Thyroid gland (tissue), 4 donors: Measurements from ENCODE around the gene OBSCN. TPM values are rescaled to one million over a fixed set of nuclear protein-coding genes. Genes with fewer than 3 reads are reported as not detected.
A peak's percentile ranks its signal among the peaks of the same experiment; 100 is the strongest.

Experiments used
- DNase-seq, 2 donors: peaks; one replicate each; pipeline ENCODE4 v3.0.0-alpha.2; 2019
- H3K27ac ChIP-seq, 3 donors: fragments of 200-600 bp; sonication (generic); 1 replicate in 2 of 3; 2 replicates in 1 of 3; pipeline ENCODE4 v1.5.1; 2016 to 2019; ENCODE audit warnings: mild to moderate bottlenecking in 1 of 3, moderate library complexity in 1 of 3
- H3K27me3 ChIP-seq: fragments of 200-600 bp; sonication (generic); one replicate; pipeline ENCODE4 v1.5.1; 2019
- H3K36me3 ChIP-seq, 2 donors: fragments of 200-600 bp; sonication (generic); one replicate each; pipeline ENCODE4 v1.5.1; 2016 to 2019
- H3K4me1 ChIP-seq, 2 donors: fragments of 200-600 bp; sonication (generic); one replicate each; pipeline ENCODE4 v1.5.1; 2017 to 2019
- H3K4me3 ChIP-seq, 3 donors: fragments of 200-600 bp; sonication (generic); replicated peaks in 1 of 3; 1 replicate in 2 of 3; 2 replicates in 1 of 3; pipeline ENCODE4 v1.5.1; 2016; ENCODE audit warnings: mild to moderate bottlenecking in 1 of 3
- H3K9me3 ChIP-seq: fragments of 200-600 bp; sonication (generic); one replicate; pipeline ENCODE4 v1.5.1; 2017
- CTCF ChIP-seq, 6 experiments: fragments of 200-600 bp in 3 of 6; fragments of 450-650 bp in 3 of 6; sonication (generic) in 3 of 6; IDR thresholded peaks; one replicate each; pipeline ENCODE4 v1.5.1; 2016 to 2019; ENCODE audit warnings: antibody characterized with exemption in 6 of 6, mild to moderate bottlenecking in 2 of 6, inconsistent platforms in 1 of 6, moderate library complexity in 1 of 6
- POLR2A ChIP-seq, 2 donors: fragments of 450-650 bp; IDR thresholded peaks; one replicate each; pipeline ENCODE4 v1.6.1; 2017; ENCODE audit warnings: antibody characterized with exemption in 2 of 2, mild to moderate bottlenecking in 2 of 2, moderate library complexity in 1 of 2
- WGBS, 2 donors: methylation state at CpG; one replicate each; pipeline ENCODE4 v1.1.5; 2017; 5-methylcytosine and 5-hydroxymethylcytosine counted together
- intact Hi-C: fragments of 100-400 bp; cut with DNase I; formaldehyde crosslinking; loops from one replicate; pipeline ENCODE4 v1.15.1; 2023
- total RNA-seq, 4 donors: library from RNA; depleted of rRNA; stranded (reverse); fragments of >200 nt; gene quantifications; one replicate each; pipeline ENCODE4 v1.2.3, GENCODE V29; 2016

Gene OBSCN
- total RNA-seq, 4 donors from 2014 or later: 24.0 to 35.1 (median 31.5) TPM

DNA sequence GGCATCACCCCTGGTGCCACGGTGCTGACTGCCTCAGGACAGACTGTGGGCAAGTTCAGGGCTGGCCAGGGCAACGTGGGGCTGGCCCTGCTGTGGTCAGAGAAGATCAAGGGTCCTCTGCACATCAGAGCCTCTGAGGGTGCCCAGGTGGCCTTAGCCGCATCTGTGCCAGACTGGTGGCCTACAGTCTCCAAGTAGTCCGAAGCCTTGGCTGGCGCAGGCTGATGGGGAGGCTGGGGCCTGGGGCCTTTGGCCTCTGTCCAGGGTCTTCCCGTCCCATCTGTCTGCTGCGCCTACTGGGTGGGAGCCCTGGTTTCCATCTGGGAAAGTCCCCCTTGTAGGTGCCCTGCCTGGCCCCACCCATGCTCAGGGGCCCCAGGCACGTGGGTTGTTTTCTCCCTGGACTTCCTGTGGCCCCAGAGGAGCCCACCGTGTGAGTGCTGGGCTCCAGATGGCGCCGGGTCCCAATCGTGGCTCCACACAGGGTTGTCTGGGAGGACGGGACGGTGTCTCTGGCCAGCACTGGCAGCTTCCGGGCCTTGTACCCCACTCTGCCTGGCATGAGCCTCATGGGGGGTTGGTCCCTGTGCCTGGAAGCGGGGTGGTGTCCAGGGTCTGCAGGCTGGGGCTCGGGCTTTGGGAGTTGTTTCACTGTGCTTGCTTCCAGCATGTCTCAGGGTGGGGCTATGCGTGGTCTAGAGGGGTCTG, 32.4 kb upstream of the OBSCN start:
- no peak overlapping the region for H3K27ac ChIP-seq
- no peak for DNase-seq
- peaks cover 7 to 10% of the 10 kb centered on the region in 2 donors for H3K36me3 ChIP-seq
- WGBS, 2 donors: 86 to 100% methylated on average over 5 to 9 of the region's 18 CpGs
- no peaks in the 10 kb centered on the region for H3K9me3 ChIP-seq
- no peak for TF ChIP-seq POLR2A (IDR thresholded peaks at IDR 0.05)
- no peak for TF ChIP-seq CTCF (IDR thresholded peaks at IDR 0.05)
- H3K27me3 ChIP-seq: no peaks in the 10 kb centered on the region
- no peak overlapping the region for H3K4me3 ChIP-seq
- intact Hi-C loops: no loop called here
- peaks cover 0 to 4% of the 10 kb centered on the region in 2 donors for H3K4me1 ChIP-seq

DNA sequence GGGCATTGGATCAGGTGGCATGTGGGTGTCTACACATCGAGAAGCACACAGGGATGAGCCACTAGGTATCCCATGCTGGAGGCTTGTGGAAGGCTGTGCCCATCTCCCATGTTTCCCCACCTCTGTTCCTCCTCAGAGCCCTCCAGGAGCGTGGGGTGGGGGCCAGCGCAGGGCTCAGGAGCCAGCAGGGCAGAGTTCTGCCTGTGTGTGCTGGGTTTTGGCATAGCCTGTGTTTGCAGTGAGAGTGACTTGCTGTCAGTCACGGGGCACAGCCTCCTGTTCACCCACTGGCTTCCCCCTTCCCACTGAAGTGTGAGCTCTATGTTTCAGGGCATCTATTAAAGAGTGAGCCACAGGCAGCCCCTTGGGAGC, 31.8 kb upstream of the OBSCN start:
- Histone ChIP-seq H3K9me3 (no peaks in the 10 kb centered on the region), H3K4me3 (no peak overlapping the region), H3K4me1 (peaks cover 0 to 4% of the 10 kb centered on the region in 2 donors), H3K36me3 (peaks cover 7 to 10% of the 10 kb centered on the region in 2 donors), H3K27me3 (no peaks in the 10 kb centered on the region), H3K27ac (no peak overlapping the region)
- WGBS, 2 donors: 83 to 94% methylated on average over 2 to 3 of the region's 4 CpGs
- no peak for DNase-seq
- no peak for TF ChIP-seq CTCF (IDR thresholded peaks at IDR 0.05)
- no peak for TF ChIP-seq POLR2A (IDR thresholded peaks at IDR 0.05)
- intact Hi-C loops: no loop called here

DNA sequence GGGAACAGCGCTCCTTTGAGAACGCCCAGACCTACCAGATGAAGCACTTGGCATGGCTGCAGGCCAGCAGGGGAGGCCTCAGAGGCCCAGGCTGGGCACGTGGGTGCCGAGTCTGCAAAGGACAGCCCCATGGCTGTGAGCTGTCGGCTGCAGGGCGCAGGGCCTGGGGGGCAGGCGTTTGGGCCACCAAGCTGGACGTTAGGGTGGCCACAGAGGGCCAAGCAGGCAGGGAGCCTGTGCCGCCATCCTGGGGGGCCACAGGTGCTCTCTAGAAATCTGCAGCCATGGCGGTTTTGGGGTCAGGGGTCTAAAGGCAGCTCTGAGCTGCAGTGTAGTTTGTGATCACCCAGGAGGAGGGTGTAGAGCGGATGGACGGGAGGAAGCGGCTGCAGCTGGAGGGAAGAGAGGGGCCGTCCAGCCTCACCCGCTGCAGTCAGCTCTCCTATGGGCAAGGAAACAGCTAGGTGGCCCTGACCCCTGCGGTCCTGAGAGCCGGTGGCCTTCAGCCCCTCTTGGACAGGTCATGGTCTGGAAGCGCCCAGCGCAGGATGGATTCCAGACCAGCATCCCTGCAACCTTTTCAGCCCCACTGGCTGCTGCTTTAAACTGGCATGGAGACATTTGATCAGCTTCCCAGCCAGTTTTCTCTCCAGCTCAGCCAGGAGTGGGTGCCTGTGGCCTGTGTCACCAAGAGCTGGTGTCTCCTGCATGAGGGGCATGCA, 31.2 kb upstream of the OBSCN start:
- peak in 1 of 2 donors; percentile 29 for DNase-seq
- no peaks in the 10 kb centered on the region for H3K27me3 ChIP-seq
- H3K27ac ChIP-seq: peak overlapping the region in 1 of 3 donors; percentile 48
- TF ChIP-seq POLR2A (IDR thresholded peaks at IDR 0.05): no peak
- TF ChIP-seq CTCF (IDR thresholded peaks at IDR 0.05): no peak
- WGBS, 2 donors: 91 to 92% methylated on average over 9 to 15 of the region's 19 CpGs
- H3K4me1 ChIP-seq: peaks cover 0 to 4% of the 10 kb centered on the region in 2 donors
- no peaks in the 10 kb centered on the region for H3K9me3 ChIP-seq
- no peak overlapping the region for H3K4me3 ChIP-seq
- intact Hi-C loops: no loop called here
- peaks cover 7 to 10% of the 10 kb centered on the region in 2 donors for H3K36me3 ChIP-seq

GRCh38 chr1:228177183-228177475, 30.7 kb upstream of the OBSCN start:
- Histone ChIP-seq H3K4me3 (no peak overlapping the region), H3K27ac (peak overlapping the region in 1 of 3 donors; percentile 48), H3K36me3 (peaks cover 7 to 10% of the 10 kb centered on the region in 2 donors), H3K27me3 (no peaks in the 10 kb centered on the region), H3K4me1 (peaks cover 0 to 4% of the 10 kb centered on the region in 2 donors), H3K9me3 (no peaks in the 10 kb centered on the region)
- WGBS, 2 donors: 85 to 93% methylated on average over 5 of the region's 5 CpGs
- intact Hi-C loops: no loop called here
- no peak for DNase-seq
- no peak for TF ChIP-seq POLR2A (IDR thresholded peaks at IDR 0.05)
- no peak for TF ChIP-seq CTCF (IDR thresholded peaks at IDR 0.05)
